ENCODE data around the gene SKAP2. TPM values are rescaled to one million over a fixed set of nuclear protein-coding genes. Genes with fewer than 3 reads are reported as not detected.

Gene SKAP2
- polyA plus RNA-seq, 3 donors, result 19.2 to 204 (median 158) TPM

DNA sequence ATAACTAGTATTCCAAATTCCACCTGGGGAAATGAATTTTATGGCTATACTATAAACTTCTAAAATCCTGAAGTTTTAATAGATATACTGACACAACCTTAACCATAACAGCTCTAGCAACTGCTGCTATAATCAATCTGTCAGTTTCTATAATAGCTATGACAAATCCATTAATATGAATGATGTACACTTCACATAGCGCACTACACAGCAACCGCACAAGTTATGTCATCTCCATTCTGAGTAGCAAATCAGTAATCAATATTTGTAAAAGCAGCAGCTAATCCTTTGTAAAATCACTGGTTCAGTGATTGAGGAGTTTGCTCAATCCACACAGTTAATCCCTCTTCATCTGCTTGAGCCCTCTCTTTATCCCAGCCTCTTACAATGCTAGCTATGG, 105.3 kb downstream of the SKAP2 start:
- H3K4me1 ChIP-seq (ENCODE audit: control insufficient read depth in 1 of 2, insufficient read depth in 2 of 2, low read length in 2 of 2), result no peaks in the 10 kb centered on the region
- no peak overlapping the region for H3K9ac ChIP-seq (ENCODE audit: insufficient read depth, low read length, poor library complexity, severe bottlenecking)
- no peak overlapping the region for H3K27ac ChIP-seq (ENCODE audit: low read depth in 1 of 2, low read length in 2 of 2)
- H3K4me3 ChIP-seq (replicated peaks in 1 of 3; ENCODE audit: low read depth in 2 of 3, low read length in 3 of 3), result no peak overlapping the region
- intact Hi-C loops (cut with micrococcal nuclease), result no loop called here
- DNase-seq, result no peak
- Mint-ChIP-seq H3K27me3 (ENCODE audit: low read depth in 3 of 3) (peaks cover 0 to 3% (median 0%) of the 10 kb centered on the region in 3 donors), H3K36me3 (peaks cover 19 to 24% of the 10 kb centered on the region in 2 donors), H3K4me1 (no peaks in the 10 kb centered on the region), H3K9me3 (peaks cover 0 to 5% (median 3%) of the 10 kb centered on the region in 7 donors), H3K4me3 (no peak overlapping the region), H3K27ac (no peak overlapping the region)
- no peaks in the 10 kb centered on the region for H3K79me2 ChIP-seq (ENCODE audit: insufficient read depth, low read length)
- peaks cover 13% of the 10 kb centered on the region for H4K20me1 ChIP-seq (ENCODE audit: insufficient read depth, low read length)
- no peak overlapping the region for H2AFZ ChIP-seq (ENCODE audit: insufficient read depth, low read depth, low read length, poor library complexity, severe bottlenecking)
- H3K9me3 ChIP-seq (replicated peaks in 1 of 2; ENCODE audit: control insufficient read depth in 1 of 2, insufficient read depth in 1 of 2, low read length in 2 of 2), result no peaks in the 10 kb centered on the region
- WGBS (ENCODE audit: insufficient coverage), result no CpG with 5 or more reads among the region's 2 CpGs
- H3K4me2 ChIP-seq (replicated peaks; ENCODE audit: extremely low read depth, low read length, poor library complexity, severe bottlenecking), result no peak overlapping the region
- H3K27me3 ChIP-seq (ENCODE audit: control insufficient read depth in 2 of 2, insufficient read depth in 2 of 2, low read length in 2 of 2), result no peaks in the 10 kb centered on the region
- no peaks in the 10 kb centered on the region for H3K36me3 ChIP-seq (replicated peaks in 1 of 2; ENCODE audit: control insufficient read depth in 1 of 2, insufficient read depth in 2 of 2, low read length in 2 of 2)
- no peak for TF ChIP-seq CTCF (IDR thresholded peaks at IDR 0.05)

GRCh38 chr7:26743205-26743604, 121.2 kb downstream of the SKAP2 start:
- Histone ChIP-seq H3K4me2 (replicated peaks; ENCODE audit: extremely low read depth, low read length, poor library complexity, severe bottlenecking) (no peak overlapping the region), H3K9ac (ENCODE audit: insufficient read depth, low read length, poor library complexity, severe bottlenecking) (no peak overlapping the region), H3K27ac (ENCODE audit: low read depth in 1 of 2, low read length in 2 of 2) (no peak overlapping the region), H3K79me2 (ENCODE audit: insufficient read depth, low read length) (no peaks in the 10 kb centered on the region), H4K20me1 (ENCODE audit: insufficient read depth, low read length) (peaks cover 25% of the 10 kb centered on the region), H3K4me1 (ENCODE audit: control insufficient read depth in 1 of 2, insufficient read depth in 2 of 2, low read length in 2 of 2) (no peaks in the 10 kb centered on the region), H3K9me3 (replicated peaks in 1 of 2; ENCODE audit: control insufficient read depth in 1 of 2, insufficient read depth in 1 of 2, low read length in 2 of 2) (no peaks in the 10 kb centered on the region), H3K4me3 (replicated peaks in 1 of 3; ENCODE audit: low read depth in 2 of 3, low read length in 3 of 3) (no peak overlapping the region), H3K36me3 (replicated peaks in 1 of 2; ENCODE audit: control insufficient read depth in 1 of 2, insufficient read depth in 2 of 2, low read length in 2 of 2) (peaks cover 19 to 26% of the 10 kb centered on the region in 2 donors), H3K27me3 (ENCODE audit: control insufficient read depth in 2 of 2, insufficient read depth in 2 of 2, low read length in 2 of 2) (no peaks in the 10 kb centered on the region), H2AFZ (ENCODE audit: insufficient read depth, low read depth, low read length, poor library complexity, severe bottlenecking) (no peak overlapping the region)
- H3K27ac Mint-ChIP-seq, result no peak overlapping the region
- intact Hi-C loops (cut with micrococcal nuclease), result no loop called here
- TF ChIP-seq CTCF (IDR thresholded peaks at IDR 0.05), result no peak
- no peak overlapping the region for H3K4me3 Mint-ChIP-seq
- H3K4me1 Mint-ChIP-seq, result no peaks in the 10 kb centered on the region
- peaks cover 21 to 28% of the 10 kb centered on the region in 2 donors for H3K36me3 Mint-ChIP-seq
- H3K9me3 Mint-ChIP-seq, result no peaks in the 10 kb centered on the region
- WGBS (ENCODE audit: insufficient coverage), result no CpG with 5 or more reads among the region's 2 CpGs
- DNase-seq, result no peak
- H3K27me3 Mint-ChIP-seq (ENCODE audit: low read depth in 3 of 3), result peaks cover 0 to 2% (median 0%) of the 10 kb centered on the region in 3 donors

Data from CD14-positive monocyte (primary cell).